BJ (cell line): Measurements from ENCODE around the gene ARHGEF11. TPM values are rescaled to one million over a fixed set of nuclear protein-coding genes. Genes with fewer than 3 reads are reported as not detected.
A peak's percentile ranks its signal among the peaks of the same experiment; 100 is the strongest.

Experiments used
- CTCF ChIA-PET: fragments of 350-600 bp; formaldehyde crosslinking; extraction: SDS; loops from one replicate; lab custom pipeline; 2021; ENCODE audit warnings: antibody characterized with exemption, inconsistent platforms; lab: Yijun Ruan, JAX
- POLR2A ChIA-PET: fragments of 300-600 bp; sonication (Branson Sonifier 250); formaldehyde crosslinking; extraction: SDS; loops from one replicate; lab custom pipeline; 2021; ENCODE audit warnings: antibody characterized with exemption; lab: Charles Lee
- DNase-seq: peaks from one replicate; pipeline ENCODE4 v3.0.0-alpha.2; 2011; ENCODE audit warnings: low read depth
- H3K27me3 ChIP-seq: 2 replicates; pipeline ENCODE4 v1.6.0; 2011; ENCODE audit warnings: low read length; ENCODE audit not compliant: control insufficient read depth, insufficient read depth
- H3K36me3 ChIP-seq: 2 replicates; pipeline ENCODE4 v1.5.1; 2011; ENCODE audit warnings: low read length; ENCODE audit not compliant: control insufficient read depth, insufficient read depth
- H3K4me3 ChIP-seq: 2 replicates; pipeline ENCODE4 v1.5.1; 2011; ENCODE audit warnings: low read depth, mild to moderate bottlenecking, control low read depth, low read length
- CTCF ChIP-seq: IDR thresholded peaks from 2 replicates; pipeline ENCODE4 v1.5.1; 2011; ENCODE audit warnings: low read depth, mild to moderate bottlenecking, control low read depth, inconsistent platforms, low read length, moderate library complexity; ENCODE audit not compliant: insufficient read depth
- polyA plus RNA-seq: library from polyadenylated mRNA; depleted of rRNA; stranded (reverse); fragments of >200 nt; gene quantifications from 2 replicates; pipeline ENCODE4 v1.2.3, GENCODE V29; 2011

The ARHGEF11 gene
- polyA plus RNA-seq, 1 experiment, result 19.5 TPM

- TF ChIP-seq CTCF, result no peak
- Histone ChIP-seq H3K4me3 (no peak overlapping the region), H3K27me3 (no peaks in the 10 kb centered on the region), H3K36me3 (peaks cover 25% of the 10 kb centered on the region)
- no peak for DNase-seq
- POLR2A ChIA-PET, result no interaction called here
- CTCF ChIA-PET, result interaction anchor here (1.6 kb wide), 1 partner anchor 16 kb away, joined by 3 read pairs; no protein-coding TSS in a partner anchor
These were observed 70.5 kb downstream of the ARHGEF11 start for GRCh38 chr1:156975084-156975483.

- H3K27me3 ChIP-seq, result no peaks in the 10 kb centered on the region
- TF ChIP-seq CTCF, result no peak
- CTCF ChIA-PET, result no interaction called here
- no peak overlapping the region for H3K4me3 ChIP-seq
- no peak for DNase-seq
- POLR2A ChIA-PET, result no interaction called here
- peaks cover 26% of the 10 kb centered on the region for H3K36me3 ChIP-seq
These were observed 72.1 kb downstream of the ARHGEF11 start for GRCh38 chr1:156973417-156973816.

GRCh38 chr1:156970017-156970416 is 75.5 kb downstream of the ARHGEF11 start:
- CTCF ChIA-PET, result interaction anchor here (1.0 to 1.5 kb wide), 5 partner anchors 25 to 104 kb away, joined by 3 to 6 read pairs (median 4); no protein-coding TSS in a partner anchor
- no peaks in the 10 kb centered on the region for H3K27me3 ChIP-seq
- peak; percentile 36; the same call in 1 of the 2 replicates for TF ChIP-seq CTCF
- H3K36me3 ChIP-seq, result peaks cover 20% of the 10 kb centered on the region
- DNase-seq, result no peak
- POLR2A ChIA-PET, result no interaction called here
- H3K4me3 ChIP-seq, result no peak overlapping the region

GRCh38 chr1:156969496-156969895 is 76.0 kb downstream of the ARHGEF11 start:
- no peak for TF ChIP-seq CTCF
- Histone ChIP-seq H3K4me3 (no peak overlapping the region), H3K36me3 (peaks cover 20% of the 10 kb centered on the region), H3K27me3 (no peaks in the 10 kb centered on the region)
- ChIA-PET CTCF (interaction anchor here (1.0 to 1.5 kb wide), 3 partner anchors 26 to 36 kb away, joined by 3 to 5 read pairs (median 4); no protein-coding TSS in a partner anchor), POLR2A (no interaction called here)
- DNase-seq, result no peak

- no peak overlapping the region for H3K4me3 ChIP-seq
- POLR2A ChIA-PET, result no interaction called here
- no peak for DNase-seq
- peaks cover 19% of the 10 kb centered on the region for H3K36me3 ChIP-seq
- CTCF ChIA-PET, result interaction anchor here (0.6 to 2.2 kb wide), 5 partner anchors 10 to 1132 kb away, joined by 3 to 6 read pairs (median 4); no protein-coding TSS in a partner anchor
- no peak for TF ChIP-seq CTCF
- H3K27me3 ChIP-seq, result no peaks in the 10 kb centered on the region
These were observed 81.1 kb downstream of the ARHGEF11 start for GRCh38 chr1:156964441-156964840.
